Measurements from ENCODE around the gene SOX13. TPM values are rescaled to one million over a fixed set of nuclear protein-coding genes. Genes with fewer than 3 reads are reported as not detected.

Gene SOX13
- total RNA-seq, result 41.0 TPM

DNA sequence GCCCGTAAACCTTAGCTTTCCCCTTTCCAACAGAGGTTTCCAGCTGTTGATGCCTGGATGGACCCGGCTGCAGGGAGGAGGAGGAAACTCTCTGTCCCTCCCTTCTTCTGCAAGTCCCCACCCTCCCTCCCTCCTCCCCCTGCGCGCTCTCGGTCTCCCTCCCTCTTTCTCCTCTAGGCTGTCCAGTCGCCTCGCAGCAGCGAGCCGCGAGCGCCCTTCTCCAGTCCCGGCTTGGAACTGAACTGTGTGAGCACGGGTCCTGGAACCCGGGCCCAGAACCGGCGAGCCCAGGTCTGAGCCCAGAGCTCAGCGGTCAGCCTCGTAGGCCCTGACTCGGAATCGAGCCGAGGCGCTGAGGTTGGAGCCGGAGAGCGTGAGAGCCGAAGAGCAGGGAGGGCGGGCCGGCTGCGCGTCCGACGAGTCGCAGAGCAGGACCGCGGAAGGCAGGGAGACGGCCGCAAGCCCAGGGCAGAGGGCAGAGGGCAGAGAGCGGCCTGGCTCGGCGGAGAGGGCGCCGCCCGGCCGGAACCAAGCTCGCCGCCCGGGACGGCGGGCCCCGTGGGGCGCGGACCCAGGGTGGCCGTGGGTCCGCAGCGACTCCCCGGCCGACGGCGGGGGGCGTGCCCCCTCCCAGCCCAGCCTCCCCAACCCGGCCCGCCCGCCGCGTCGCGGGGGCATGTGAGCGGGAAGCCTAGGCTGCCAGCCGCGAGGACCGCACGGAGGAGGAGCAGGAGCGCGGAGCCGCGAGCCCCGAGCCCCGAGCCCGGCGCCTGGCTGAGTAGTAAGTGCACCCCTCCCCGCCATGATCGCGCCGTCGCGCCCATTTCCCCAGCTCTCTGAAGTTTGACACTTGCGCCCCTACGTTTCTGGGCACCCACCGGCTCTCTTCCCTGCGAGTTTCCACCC lies at the start of gene SOX13:
Gene SOX13, plus strand, starts transcription at position 185 of the 906 bp plus-strand sequence. CDS start 39,801 bp downstream, outside the sequence.
- no peaks in the 10 kb centered on the region for H3K9me3 ChIP-seq
- peak within 1 kb of the TSS; percentile 84 to 91 for H3K4me3 ChIP-seq
- no peaks in the 10 kb centered on the region for H3K36me3 ChIP-seq
- no peaks in the 10 kb centered on the region for H3K27me3 ChIP-seq
- peaks cover 38% of the 10 kb centered on the region for H3K4me1 ChIP-seq
- intact Hi-C loops (cut with DNase I), result loop anchor here (1.0 kb wide), 1 partner anchor 54 kb away; no protein-coding TSS in a partner anchor
- peak in 1 of 2 donors; percentile 97 for DNase-seq (ENCODE audit: extremely low spot score in 2 of 2)
- peak within 1 kb of the TSS; percentile 97 for H3K27ac ChIP-seq
- TF ChIP-seq POLR2AphosphoS5 (IDR thresholded peaks at IDR 0.05; ENCODE audit: insufficient read depth in 1 of 2, low read depth in 1 of 2) (peak; percentile 33 to 99), POLR2A (IDR thresholded peaks at IDR 0.05) (peak in 1 of 2 donors; percentile 91)
- TF ChIP-seq, protein P1, sequence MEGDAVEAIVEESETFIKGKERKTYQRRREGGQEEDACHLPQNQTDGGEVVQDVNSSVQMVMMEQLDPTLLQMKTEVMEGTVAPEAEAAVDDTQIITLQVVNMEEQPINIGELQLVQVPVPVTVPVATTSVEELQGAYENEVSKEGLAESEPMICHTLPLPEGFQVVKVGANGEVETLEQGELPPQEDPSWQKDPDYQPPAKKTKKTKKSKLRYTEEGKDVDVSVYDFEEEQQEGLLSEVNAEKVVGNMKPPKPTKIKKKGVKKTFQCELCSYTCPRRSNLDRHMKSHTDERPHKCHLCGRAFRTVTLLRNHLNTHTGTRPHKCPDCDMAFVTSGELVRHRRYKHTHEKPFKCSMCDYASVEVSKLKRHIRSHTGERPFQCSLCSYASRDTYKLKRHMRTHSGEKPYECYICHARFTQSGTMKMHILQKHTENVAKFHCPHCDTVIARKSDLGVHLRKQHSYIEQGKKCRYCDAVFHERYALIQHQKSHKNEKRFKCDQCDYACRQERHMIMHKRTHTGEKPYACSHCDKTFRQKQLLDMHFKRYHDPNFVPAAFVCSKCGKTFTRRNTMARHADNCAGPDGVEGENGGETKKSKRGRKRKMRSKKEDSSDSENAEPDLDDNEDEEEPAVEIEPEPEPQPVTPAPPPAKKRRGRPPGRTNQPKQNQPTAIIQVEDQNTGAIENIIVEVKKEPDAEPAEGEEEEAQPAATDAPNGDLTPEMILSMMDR (IDR thresholded peaks at IDR 0.05), result peak in 1 of 3 experiments; percentile 30

DNA sequence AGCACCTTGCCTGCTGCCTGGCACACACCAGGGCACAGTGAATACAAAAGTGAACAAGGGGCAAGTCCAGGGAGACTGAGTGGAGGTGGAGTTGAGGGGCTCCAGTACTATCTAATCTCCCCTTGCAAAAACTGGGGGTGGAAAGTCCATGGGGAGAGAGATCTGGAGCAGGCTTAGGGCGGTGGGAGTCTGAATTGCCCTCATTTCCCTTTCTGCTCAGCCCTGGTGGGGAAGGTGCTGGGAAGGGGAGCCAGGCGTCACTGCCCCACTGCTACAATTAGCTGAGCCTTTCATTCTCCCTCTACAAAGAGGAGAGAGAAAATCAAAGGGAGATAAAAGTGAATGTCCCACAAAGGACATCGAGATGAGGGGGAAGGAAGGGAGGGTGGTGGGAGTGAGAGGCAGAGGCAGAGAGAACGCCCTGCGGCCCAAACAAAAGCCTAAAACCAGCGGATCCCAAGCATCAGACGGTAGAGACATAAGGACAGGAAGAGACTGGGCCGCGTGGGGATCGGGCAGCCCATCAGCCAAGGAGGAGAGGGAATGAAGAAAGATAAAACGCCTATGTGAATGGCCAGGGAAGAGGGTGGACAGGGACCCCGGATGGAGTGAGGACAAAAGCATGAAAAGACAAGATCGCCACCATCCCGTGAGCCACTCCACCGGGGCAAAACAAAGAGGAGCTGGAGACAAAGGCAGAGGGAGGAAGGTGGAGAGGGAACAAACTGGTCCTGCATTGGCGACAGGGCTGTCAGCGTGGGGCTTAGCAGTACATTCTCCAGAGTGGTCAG lies 46.8 kb upstream of the SOX13 start:
- no peaks in the 10 kb centered on the region for H3K36me3 ChIP-seq
- no peak overlapping the region for H3K27ac ChIP-seq
- H3K4me3 ChIP-seq, result no peak overlapping the region
- intact Hi-C loops (cut with DNase I), result no loop called here
- TF ChIP-seq, protein P1 (IDR thresholded peaks at IDR 0.05), result no peak
- TF ChIP-seq POLR2A (IDR thresholded peaks at IDR 0.05) (no peak), POLR2AphosphoS5 (IDR thresholded peaks at IDR 0.05; ENCODE audit: insufficient read depth in 1 of 2, low read depth in 1 of 2) (no peak)
- no peaks in the 10 kb centered on the region for H3K9me3 ChIP-seq
- H3K4me1 ChIP-seq, result no peaks in the 10 kb centered on the region
- H3K27me3 ChIP-seq, result no peaks in the 10 kb centered on the region
- DNase-seq (ENCODE audit: extremely low spot score in 2 of 2), result no peak

DNA sequence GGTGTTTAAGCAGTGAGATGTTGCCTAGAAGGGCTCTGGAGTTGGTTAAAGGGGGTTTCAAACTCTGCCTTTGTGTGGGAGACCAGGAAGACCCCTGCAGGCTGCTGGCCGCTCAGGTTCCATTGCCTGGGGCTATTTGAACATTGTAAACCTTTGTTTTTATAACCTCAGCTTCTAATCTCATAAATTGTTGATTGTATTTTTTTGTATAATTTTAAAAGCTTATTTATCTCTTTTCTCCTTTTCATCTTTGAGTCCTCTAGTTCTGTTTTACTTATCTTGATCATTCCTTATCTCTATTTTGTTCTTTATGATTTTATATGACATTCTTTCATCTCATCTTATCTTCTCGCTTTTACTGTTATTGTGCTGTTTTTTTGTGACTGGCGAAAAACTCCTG lies 45.5 kb upstream of the SOX13 start:
- no peaks in the 10 kb centered on the region for H3K27me3 ChIP-seq
- no peaks in the 10 kb centered on the region for H3K9me3 ChIP-seq
- TF ChIP-seq POLR2AphosphoS5 (IDR thresholded peaks at IDR 0.05; ENCODE audit: insufficient read depth in 1 of 2, low read depth in 1 of 2) (no peak), POLR2A (IDR thresholded peaks at IDR 0.05) (no peak)
- TF ChIP-seq, protein P1 (IDR thresholded peaks at IDR 0.05), result no peak
- no peak overlapping the region for H3K4me3 ChIP-seq
- no peak for DNase-seq (ENCODE audit: extremely low spot score in 2 of 2)
- H3K36me3 ChIP-seq, result no peaks in the 10 kb centered on the region
- H3K4me1 ChIP-seq, result no peaks in the 10 kb centered on the region
- no peak overlapping the region for H3K27ac ChIP-seq
- intact Hi-C loops (cut with DNase I), result no loop called here

DNA sequence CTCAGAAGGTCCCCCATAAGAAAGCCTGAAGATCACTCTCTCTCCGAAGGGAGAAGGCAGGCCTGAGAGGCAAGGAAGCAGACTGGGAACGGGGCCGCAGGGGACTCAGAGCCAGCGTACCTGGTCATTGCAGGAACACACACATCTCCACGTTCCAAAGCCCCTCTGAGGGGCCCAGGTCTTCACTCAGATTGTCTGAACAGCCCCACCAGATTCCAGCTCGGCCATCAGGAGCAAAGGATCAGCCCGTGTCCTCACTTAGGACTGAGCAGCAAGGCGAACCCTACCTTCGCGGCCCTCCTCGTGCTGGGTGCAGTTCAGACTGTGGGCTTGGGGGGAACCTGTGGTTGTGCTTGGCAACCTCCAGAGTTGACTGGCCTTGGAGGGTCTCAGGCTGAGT lies 43.9 kb upstream of the SOX13 start:
- H3K4me1 ChIP-seq, result no peaks in the 10 kb centered on the region
- no peaks in the 10 kb centered on the region for H3K9me3 ChIP-seq
- H3K36me3 ChIP-seq, result no peaks in the 10 kb centered on the region
- H3K27ac ChIP-seq, result no peak overlapping the region
- no peak for DNase-seq (ENCODE audit: extremely low spot score in 2 of 2)
- TF ChIP-seq POLR2A (IDR thresholded peaks at IDR 0.05), result no peak
- no peak for TF ChIP-seq POLR2AphosphoS5 (IDR thresholded peaks at IDR 0.05; ENCODE audit: insufficient read depth in 1 of 2, low read depth in 1 of 2)
- TF ChIP-seq, protein P1 (IDR thresholded peaks at IDR 0.05), result no peak
- no peaks in the 10 kb centered on the region for H3K27me3 ChIP-seq
- H3K4me3 ChIP-seq, result no peak overlapping the region
- intact Hi-C loops (cut with DNase I), result no loop called here

All from vagina (tissue), 2 donors.